HL-60 (cell line): ENCODE measurements around the gene SMIM3.
"Not testable (repeated sequence)": the region's sequence is repeated elsewhere in the genome, so short reads cannot be mapped to it uniquely, and the experiment has no call there.

Experiments used
- DNase-seq, 2 experiments: peaks; one replicate each; pipeline ENCODE4 v3.0.0-alpha.2; 2010 to 2020; ENCODE audit warnings: low read depth in 1 of 2, low spot score in 1 of 2
- H3K27ac ChIP-seq: fragments of 250-450 bp; sonication (Bioruptor Pico); replicated peaks from 2 replicates; pipeline ENCODE4 v1.5.1; 2020; ENCODE audit warnings: mild to moderate bottlenecking, moderate library complexity
- H3K27me3 ChIP-seq: fragments of 250-450 bp; sonication (Bioruptor Pico); 2 replicates; pipeline ENCODE4 v1.5.1; 2021; ENCODE audit warnings: mild to moderate bottlenecking, moderate library complexity; ENCODE audit not compliant: insufficient read depth, poor library complexity, severe bottlenecking
- H3K4me3 ChIP-seq: replicated peaks from 2 replicates; pipeline ENCODE4 v1.5.1; 2011; ENCODE audit warnings: mild to moderate bottlenecking, control low read depth, low read length; ENCODE audit not compliant: insufficient read depth
- CTCF ChIP-seq: IDR thresholded peaks from one replicate; pipeline ENCODE4 v1.5.1; 2011; ENCODE audit warnings: low read length, control low read depth, inconsistent platforms; ENCODE audit not compliant: insufficient read depth
- GABPA ChIP-seq: IDR thresholded peaks from 2 replicates; pipeline ENCODE4 v1.6.1; 2012; ENCODE audit warnings: low read depth
- POLR2AphosphoS5 ChIP-seq: IDR thresholded peaks from 2 replicates; pipeline ENCODE4 v1.6.1; 2012; ENCODE audit warnings: low read depth
- REST ChIP-seq: IDR thresholded peaks from 2 replicates; pipeline ENCODE4 v1.6.1; 2012; ENCODE audit warnings: low read depth; ENCODE audit not compliant: insufficient replicate concordance
- SPI1 ChIP-seq: IDR thresholded peaks from 2 replicates; pipeline ENCODE4 v1.6.1; 2012; ENCODE audit warnings: low read depth, mild to moderate bottlenecking, borderline replicate concordance

SMIM3 gene

GRCh38 chr5:150734579-150735384, 43.8 kb upstream of the SMIM3 start:
- TF ChIP-seq CTCF = peak; percentile 5
- no peak; the same call in 1 of the 2 replicates for TF ChIP-seq POLR2AphosphoS5
- peak; percentile 86; the same call in 1 of the 2 replicates for TF ChIP-seq SPI1
- no peak for TF ChIP-seq REST
- TF ChIP-seq GABPA = no peak
- H3K4me3 ChIP-seq = peak overlapping the region; percentile 25; the same call in 1 of the 2 replicates
- peak; percentile 59 to 96 for DNase-seq

GRCh38 chr5:150738862-150739261, 39.7 kb upstream of the SMIM3 start:
- Histone ChIP-seq H3K4me3 (no peak overlapping the region), H3K27ac (no peak overlapping the region), H3K27me3 (no peaks in the 10 kb centered on the region)
- DNase-seq = no peak
- TF ChIP-seq REST (no peak), GABPA (no peak)

More at GRCh38 chr5:150734579-150735384, 43.8 kb upstream of the SMIM3 start:
- no peaks in the 10 kb centered on the region for H3K27me3 ChIP-seq
- peak overlapping the region; percentile 76 for H3K27ac ChIP-seq

GRCh38 chr5:150740992-150741391, 37.6 kb upstream of the SMIM3 start:
- DNase-seq = no peak
- Histone ChIP-seq H3K27me3 (no peaks in the 10 kb centered on the region), H3K27ac (no peak overlapping the region), H3K4me3 (no peak overlapping the region)
- TF ChIP-seq GABPA (no peak), POLR2AphosphoS5 (no peak), REST (no peak), CTCF (no peak), SPI1 (no peak)

GRCh38 chr5:150742455-150743141, 36.0 kb upstream of the SMIM3 start:
- not testable (repeated sequence) for H3K27me3 ChIP-seq, H3K4me3 ChIP-seq, H3K27ac ChIP-seq, DNase-seq

GRCh38 chr5:150743142-150743488, 35.4 kb upstream of the SMIM3 start:
- not testable (repeated sequence) for H3K27me3 ChIP-seq, DNase-seq, H3K27ac ChIP-seq, H3K4me3 ChIP-seq
